Testis (tissue), 3 donors: ENCODE results near the gene C5orf15. TPM values are rescaled to one million over a fixed set of nuclear protein-coding genes. Genes with fewer than 3 reads are reported as not detected.

Source experiments
- DNase-seq: peaks from one replicate; pipeline ENCODE4 v3.0.0-alpha.2; 2019
- H3K27ac ChIP-seq, 2 donors: fragments of 200-600 bp; sonication (generic); one replicate each; pipeline ENCODE4 v1.5.1; 2019
- H3K27me3 ChIP-seq: fragments of 200-600 bp; sonication (generic); one replicate; pipeline ENCODE4 v1.5.1; 2019
- H3K36me3 ChIP-seq: fragments of 200-600 bp; sonication (generic); one replicate; pipeline ENCODE4 v1.5.1; 2017; ENCODE audit warnings: low read depth; ENCODE audit errors: missing control alignments
- H3K4me1 ChIP-seq: fragments of 200-600 bp; sonication (generic); one replicate; pipeline ENCODE4 v1.5.1; 2019
- H3K4me3 ChIP-seq, 2 donors: fragments of 200-600 bp; sonication (generic); one replicate each; pipeline ENCODE4 v1.5.1; 2017 to 2019
- H3K9me3 ChIP-seq: fragments of 200-600 bp; sonication (generic); one replicate; pipeline ENCODE4 v1.5.1; 2017
- CTCF ChIP-seq, 3 experiments: fragments of 450-650 bp in 2 of 3; fragments of 200-600 bp in 1 of 3; sonication (generic) in 1 of 3; IDR thresholded peaks; one replicate each; pipeline ENCODE4 v1.5.1; 2016 to 2019; ENCODE audit warnings: antibody characterized with exemption in 3 of 3, mild to moderate bottlenecking in 2 of 3, moderate library complexity in 1 of 3
- POLR2A ChIP-seq: fragments of 450-650 bp; IDR thresholded peaks from one replicate; pipeline ENCODE4 v1.6.1; 2017; ENCODE audit warnings: antibody characterized with exemption, mild to moderate bottlenecking, moderate library complexity
- WGBS, 2 donors: methylation state at CpG; one replicate each; pipeline ENCODE4 v1.1.5; 2018; 5-methylcytosine and 5-hydroxymethylcytosine counted together
- intact Hi-C: fragments of 100-400 bp; cut with DNase I; formaldehyde crosslinking; loops from one replicate; pipeline ENCODE4 v1.15.1; 2023; ENCODE audit warnings: low total_unique reads
- polyA plus RNA-seq: library from polyadenylated mRNA; stranded (reverse); fragments of 350-450 nt; fragmentation: Illumina TruSeq; extraction: RNeasy Lipid Tissue Mini Kit (QIAGEN cat#74804); gene quantifications from one replicate; pipeline ENCODE4 v1.2.3, GENCODE V29; 2014; ENCODE audit warnings: low read depth, low replicate concordance; ENCODE audit not compliant: insufficient read depth
- total RNA-seq, 2 donors: library from RNA; depleted of rRNA; stranded (reverse); fragments of >200 nt; gene quantifications; one replicate each; pipeline ENCODE4 v1.2.3, GENCODE V29; 2016

C5orf15 gene
- total and polyA plus RNA-seq, 3 donors from 2014 or later, result 44.8 to 65.1 (median 62.9) TPM

DNA sequence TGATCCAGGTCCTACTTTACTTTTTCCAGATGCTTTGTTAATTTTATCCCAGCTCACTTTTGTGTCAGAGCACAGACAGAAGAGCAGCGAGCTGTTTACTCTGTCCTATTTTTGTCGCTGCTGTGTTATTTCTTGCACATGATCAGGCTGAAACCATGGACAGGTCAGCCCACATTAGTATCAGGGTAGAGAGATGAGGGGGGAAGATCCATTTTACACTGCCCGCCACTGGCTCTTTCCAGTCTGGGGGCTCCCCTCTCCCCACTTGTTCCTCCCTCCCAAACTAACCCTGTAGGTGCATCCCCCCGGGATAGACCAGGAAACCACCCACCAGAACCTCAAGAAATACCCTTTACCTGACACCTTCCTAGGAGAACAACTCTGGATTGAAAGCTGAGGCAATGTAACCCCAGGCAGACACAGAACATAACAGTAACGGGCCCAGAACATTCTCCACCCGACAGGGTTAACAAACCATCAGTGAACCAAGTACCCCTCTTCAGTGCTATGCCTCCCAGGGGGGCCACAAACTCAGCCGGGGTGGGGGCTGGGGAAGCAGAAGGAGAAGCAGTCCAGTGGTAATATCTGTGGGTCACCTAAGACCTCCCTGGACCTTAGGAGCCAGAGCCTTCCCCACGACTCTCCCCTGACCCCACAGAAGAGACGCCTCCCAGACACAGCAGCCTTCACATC lies 26.0 kb upstream of the C5orf15 start:
- TF ChIP-seq POLR2A (no peak), CTCF (IDR thresholded peaks at IDR 0.05) (no peak)
- H3K4me1 ChIP-seq, result peaks cover 48% of the 10 kb centered on the region
- no peaks in the 10 kb centered on the region for H3K27me3 ChIP-seq
- whole genome bisulfite sequencing, 2 donors, result 46 to 47% methylated on average over 6 to 9 of the region's 9 CpGs
- intact Hi-C loops, result no loop called here
- H3K4me3 ChIP-seq, result no peak overlapping the region
- H3K36me3 ChIP-seq, result no peaks in the 10 kb centered on the region
- H3K9me3 ChIP-seq, result no peaks in the 10 kb centered on the region
- no peak for DNase-seq
- peak overlapping the region in 1 of 2 donors; percentile 62 for H3K27ac ChIP-seq

DNA sequence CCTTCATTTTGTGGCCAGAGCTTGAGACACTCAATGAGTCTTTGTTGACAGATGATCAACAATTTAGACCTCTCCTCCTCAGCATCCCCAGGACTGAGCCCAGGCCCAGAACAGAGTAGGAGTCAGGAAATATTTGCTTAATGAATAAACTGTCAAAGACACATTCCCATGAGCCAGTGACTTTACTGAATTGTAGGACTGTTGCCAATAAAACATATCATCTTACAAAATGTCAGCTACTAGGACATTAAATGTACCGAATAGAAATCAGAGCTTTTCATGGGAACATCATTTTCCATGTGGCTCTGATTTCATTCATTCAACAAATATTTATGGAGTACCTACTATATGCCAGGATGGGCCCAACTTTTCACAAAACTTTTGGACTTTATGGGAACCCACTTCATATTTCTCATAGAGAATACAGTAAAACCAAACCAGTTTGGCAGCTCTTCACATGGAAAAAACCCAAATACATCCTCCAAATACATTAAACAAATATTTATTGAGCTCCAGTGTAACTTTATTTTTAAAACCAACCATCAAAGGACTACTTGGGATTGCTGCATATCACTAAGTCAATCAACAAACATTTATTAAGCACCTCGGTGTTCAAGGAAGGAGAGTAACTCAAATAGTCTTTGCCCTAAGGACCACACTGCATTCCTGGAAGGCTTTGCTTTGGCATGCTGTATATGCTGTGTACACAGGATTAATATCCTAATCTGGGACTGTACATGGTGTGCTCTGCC lies 24.9 kb upstream of the C5orf15 start:
- 51 to 53% methylated on average over 2 of the region's 2 CpGs for WGBS, 2 donors
- no peak for DNase-seq
- Histone ChIP-seq H3K27me3 (no peaks in the 10 kb centered on the region), H3K9me3 (no peaks in the 10 kb centered on the region), H3K4me3 (no peak overlapping the region), H3K36me3 (no peaks in the 10 kb centered on the region), H3K4me1 (peaks cover 48% of the 10 kb centered on the region), H3K27ac (no peak overlapping the region)
- intact Hi-C loops, result no loop called here
- TF ChIP-seq CTCF (IDR thresholded peaks at IDR 0.05) (no peak), POLR2A (no peak)

DNA sequence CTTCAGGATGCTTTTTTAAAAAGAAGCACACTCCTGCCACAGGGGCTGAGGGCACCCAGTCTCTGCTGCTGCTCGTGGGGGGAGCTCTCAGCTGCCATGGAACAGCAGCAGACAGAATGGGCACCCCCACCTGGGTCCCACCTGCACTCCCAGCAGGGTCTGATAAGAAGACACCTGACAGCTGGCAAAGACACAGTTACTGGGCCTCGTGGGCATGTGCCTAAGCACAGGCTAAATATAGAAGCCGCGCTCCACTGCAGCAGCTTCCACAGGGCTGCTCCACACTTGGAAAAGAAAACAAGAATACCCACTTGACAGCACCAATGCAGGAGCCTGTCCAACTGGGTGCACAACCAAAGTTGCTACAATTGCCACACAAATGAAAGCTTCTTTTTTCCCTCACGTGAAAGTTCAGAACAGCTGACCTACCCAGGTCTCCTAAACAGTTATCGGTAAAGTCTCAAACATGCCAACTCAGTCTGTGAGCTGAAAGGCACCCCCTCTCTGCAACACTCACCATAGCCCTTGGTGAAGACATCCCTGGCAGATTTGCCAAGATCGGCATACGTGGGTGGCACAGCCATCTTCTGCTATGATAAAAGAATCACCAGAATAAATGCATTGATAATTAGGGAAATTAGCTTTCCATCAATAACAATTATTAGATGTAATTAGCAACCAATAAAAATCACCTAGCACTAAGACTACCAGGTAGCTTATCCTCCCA lies 24.2 kb upstream of the C5orf15 start:
- H3K36me3 ChIP-seq, result no peaks in the 10 kb centered on the region
- H3K4me3 ChIP-seq, result no peak overlapping the region
- H3K27me3 ChIP-seq, result no peaks in the 10 kb centered on the region
- WGBS, 2 donors, result 67 to 72% methylated on average over 8 of the region's 8 CpGs
- intact Hi-C loops, result no loop called here
- TF ChIP-seq CTCF (IDR thresholded peaks at IDR 0.05), result no peak
- H3K4me1 ChIP-seq, result peaks cover 48% of the 10 kb centered on the region
- peak; percentile 57 for DNase-seq
- no peak overlapping the region for H3K27ac ChIP-seq
- no peaks in the 10 kb centered on the region for H3K9me3 ChIP-seq

GRCh38 chr5:133991171-133991910 lies 22.9 kb upstream of the C5orf15 start:
- intact Hi-C loops, result no loop called here
- Histone ChIP-seq H3K36me3 (no peaks in the 10 kb centered on the region), H3K4me3 (no peak overlapping the region), H3K27me3 (no peaks in the 10 kb centered on the region), H3K9me3 (no peaks in the 10 kb centered on the region), H3K4me1 (peaks cover 41% of the 10 kb centered on the region), H3K27ac (no peak overlapping the region)
- no peak for DNase-seq
- TF ChIP-seq POLR2A (no peak), CTCF (IDR thresholded peaks at IDR 0.05) (no peak)
- 72 to 89% methylated on average over 5 of the region's 5 CpGs for WGBS, 2 donors
